Fibroblast of skin of left quadriceps (primary cell): ENCODE results near the gene AMIGO1.
A peak's percentile ranks its signal among the peaks of the same experiment; 100 is the strongest.

Experiments used
- DNase-seq, 2 experiments: peaks; one replicate each; pipeline ENCODE4 v3.0.0-alpha.2; 2013; ENCODE audit warnings: low read depth in 2 of 2

The AMIGO1 gene

GRCh38 chr1:109502364-109502851 lies 7.1 kb downstream of the AMIGO1 start:
- DNase-seq: no peak

- DNase-seq: no peak
Observed at GRCh38 chr1:109501644-109502363, 7.7 kb downstream of the AMIGO1 start.

- peak in 1 of 2 experiments; percentile 36 for DNase-seq
Observed at GRCh38 chr1:109500941-109501381, 8.6 kb downstream of the AMIGO1 start.

- DNase-seq: no peak
Observed at GRCh38 chr1:109499661-109500536, 9.6 kb downstream of the AMIGO1 start.

- DNase-seq: no peak
Observed at GRCh38 chr1:109499081-109499480, 10.4 kb downstream of the AMIGO1 start.

- DNase-seq: no peak
Observed at GRCh38 chr1:109498161-109498801, 11.2 kb downstream of the AMIGO1 start.

GRCh38 chr1:109497449-109498160 lies 11.9 kb downstream of the AMIGO1 start:
- DNase-seq: no peak

- DNase-seq: no peak
Observed at GRCh38 chr1:109495738-109496137, 13.8 kb downstream of the AMIGO1 start.

GRCh38 chr1:109493805-109494539 lies 15.6 kb downstream of the AMIGO1 start, which contains the start of gene CYB561D1:
Gene CYB561D1 (plus strand): TSS chr1:109494094. CDS start chr1:109494140, 46 bp downstream.
- peak; percentile 57 to 60 for DNase-seq

GRCh38 chr1:109493227-109493626 lies 16.3 kb downstream of the AMIGO1 start:
- DNase-seq: no peak

GRCh38 chr1:109492779-109493178 lies 16.7 kb downstream of the AMIGO1 start:
- DNase-seq: no peak

- DNase-seq: no peak
Observed at GRCh38 chr1:109491372-109491771, 18.2 kb downstream of the AMIGO1 start.

GRCh38 chr1:109490934-109491302 lies 18.6 kb downstream of the AMIGO1 start:
- no peak for DNase-seq

GRCh38 chr1:109490029-109490933 lies 19.2 kb downstream of the AMIGO1 start:
- DNase-seq: peak; percentile 32 to 40

- no peak for DNase-seq
Observed at GRCh38 chr1:109488696-109489095, 20.8 kb downstream of the AMIGO1 start.

- no peak for DNase-seq
Observed at GRCh38 chr1:109488201-109488600, 21.3 kb downstream of the AMIGO1 start.

GRCh38 chr1:109487261-109487660 lies 22.3 kb downstream of the AMIGO1 start:
- DNase-seq: no peak

- no peak for DNase-seq
Observed at GRCh38 chr1:109485001-109485400, 24.5 kb downstream of the AMIGO1 start.

- no peak for DNase-seq
Observed at GRCh38 chr1:109484519-109484975, 25.0 kb downstream of the AMIGO1 start.
